HG02870 (cell line): ENCODE data around the gene CYB561D1.

Experiments used
- ATAC-seq: cut with Tn5 transposase; IDR thresholded peaks from one replicate; pipeline ENCODE4 v1.9.1; 2021; ENCODE audit warnings: mild to moderate bottlenecking, moderate library complexity; ENCODE audit not compliant: unreplicated experiment

The CYB561D1 gene

DNA sequence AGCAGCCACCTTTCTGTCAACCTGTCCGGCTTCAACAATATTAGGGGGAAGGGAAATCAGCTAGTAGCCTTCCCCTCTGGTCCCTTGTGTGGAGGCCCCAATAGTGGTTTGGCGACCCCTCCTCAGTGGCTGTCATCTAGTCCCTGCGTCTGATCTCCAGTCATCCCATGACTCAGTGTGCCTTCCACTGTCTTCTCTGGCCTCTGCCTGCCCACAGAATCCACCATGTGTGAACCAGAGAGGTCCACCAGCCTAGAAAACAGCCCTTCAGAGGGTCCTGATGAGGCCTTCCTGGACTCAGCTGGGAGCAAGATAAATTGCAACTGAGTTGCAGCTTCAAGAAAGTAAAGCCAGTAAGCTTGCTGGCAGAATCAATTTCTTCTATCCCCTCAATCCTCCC lies 14.0 kb upstream of the CYB561D1 start:
- no peak for ATAC-seq

DNA sequence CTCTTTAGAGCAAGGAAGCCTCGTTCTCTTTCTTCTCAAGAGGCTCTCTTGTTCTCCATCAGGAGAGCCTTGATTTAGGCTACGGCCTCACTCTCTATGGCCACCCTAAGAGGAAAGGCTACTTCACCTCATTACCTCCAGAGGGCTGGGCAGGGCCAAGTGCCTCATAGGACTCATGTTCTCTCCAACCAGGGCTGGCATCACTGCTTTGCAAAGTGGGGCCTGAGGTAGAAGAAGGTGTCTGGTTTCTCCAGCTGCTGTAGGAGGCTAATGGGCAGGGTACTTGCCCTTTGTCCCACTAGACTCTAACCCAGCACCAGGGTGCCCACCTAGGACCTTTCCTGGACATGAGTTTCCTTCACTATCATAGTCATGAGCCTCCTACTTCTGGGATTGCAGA lies 12.2 kb upstream of the CYB561D1 start:
- ATAC-seq: no peak

DNA sequence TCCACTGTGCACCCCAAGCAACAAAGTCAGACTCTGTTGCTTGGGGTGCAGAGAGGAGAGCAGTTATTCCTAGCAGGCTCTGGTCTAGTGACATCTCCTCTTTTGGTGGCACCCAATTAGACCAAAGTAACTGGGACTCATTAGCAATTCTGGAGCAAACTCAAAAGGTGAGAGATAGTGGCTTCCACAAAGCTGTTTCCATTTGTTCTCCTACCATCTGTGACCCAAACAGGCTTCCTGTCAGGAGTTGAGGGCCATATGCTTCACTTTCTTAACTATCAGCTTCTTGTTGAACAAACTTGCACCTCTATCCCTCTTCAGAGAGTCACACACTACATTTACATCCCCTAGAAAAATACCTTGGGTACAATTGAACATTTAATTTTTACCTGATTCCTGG lies 11.7 kb upstream of the CYB561D1 start:
- no peak for ATAC-seq

DNA sequence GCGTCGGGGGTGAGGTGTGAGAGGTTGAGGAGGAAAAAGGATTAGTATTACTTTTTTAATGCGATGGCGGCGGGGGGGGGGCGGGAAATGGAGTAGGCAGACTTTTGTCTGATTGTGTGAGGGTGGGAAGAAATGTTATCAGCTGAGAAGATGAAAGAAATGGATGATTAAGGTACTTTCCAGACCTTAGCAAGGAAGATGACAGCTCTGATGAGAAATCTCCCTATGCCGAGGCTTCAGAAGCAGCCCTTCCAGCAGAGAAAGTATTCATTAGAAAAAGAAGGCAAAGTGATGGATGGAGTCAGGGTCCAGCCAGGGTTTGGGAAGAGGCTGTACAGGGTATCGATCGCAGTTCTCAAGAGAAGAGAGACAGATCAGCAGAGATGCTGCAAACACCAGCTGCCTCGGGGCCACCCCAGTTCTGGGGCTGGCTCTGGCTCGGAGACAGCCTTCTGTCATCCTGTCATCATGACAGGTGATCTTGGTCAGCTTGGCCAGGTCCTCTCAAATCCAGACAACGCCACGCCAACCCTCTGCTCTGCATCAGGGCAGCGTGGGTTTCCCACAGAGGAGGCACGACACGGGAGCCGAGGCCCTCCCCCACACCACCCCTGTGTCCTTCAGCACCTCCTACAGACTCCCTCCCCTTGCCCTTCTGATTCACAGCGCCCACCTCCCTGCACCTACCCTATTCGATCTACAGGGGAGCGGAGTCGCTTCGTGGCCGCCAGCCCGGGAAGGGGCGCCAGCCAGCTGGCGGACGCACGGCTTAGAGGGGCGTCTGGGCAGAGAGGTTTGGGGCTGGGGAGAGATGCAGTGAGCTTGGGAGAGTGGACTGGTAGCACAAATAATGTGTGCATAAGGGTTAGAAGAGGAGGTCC lies 10.9 kb upstream of the CYB561D1 start:
- ATAC-seq: peak; percentile 9

DNA sequence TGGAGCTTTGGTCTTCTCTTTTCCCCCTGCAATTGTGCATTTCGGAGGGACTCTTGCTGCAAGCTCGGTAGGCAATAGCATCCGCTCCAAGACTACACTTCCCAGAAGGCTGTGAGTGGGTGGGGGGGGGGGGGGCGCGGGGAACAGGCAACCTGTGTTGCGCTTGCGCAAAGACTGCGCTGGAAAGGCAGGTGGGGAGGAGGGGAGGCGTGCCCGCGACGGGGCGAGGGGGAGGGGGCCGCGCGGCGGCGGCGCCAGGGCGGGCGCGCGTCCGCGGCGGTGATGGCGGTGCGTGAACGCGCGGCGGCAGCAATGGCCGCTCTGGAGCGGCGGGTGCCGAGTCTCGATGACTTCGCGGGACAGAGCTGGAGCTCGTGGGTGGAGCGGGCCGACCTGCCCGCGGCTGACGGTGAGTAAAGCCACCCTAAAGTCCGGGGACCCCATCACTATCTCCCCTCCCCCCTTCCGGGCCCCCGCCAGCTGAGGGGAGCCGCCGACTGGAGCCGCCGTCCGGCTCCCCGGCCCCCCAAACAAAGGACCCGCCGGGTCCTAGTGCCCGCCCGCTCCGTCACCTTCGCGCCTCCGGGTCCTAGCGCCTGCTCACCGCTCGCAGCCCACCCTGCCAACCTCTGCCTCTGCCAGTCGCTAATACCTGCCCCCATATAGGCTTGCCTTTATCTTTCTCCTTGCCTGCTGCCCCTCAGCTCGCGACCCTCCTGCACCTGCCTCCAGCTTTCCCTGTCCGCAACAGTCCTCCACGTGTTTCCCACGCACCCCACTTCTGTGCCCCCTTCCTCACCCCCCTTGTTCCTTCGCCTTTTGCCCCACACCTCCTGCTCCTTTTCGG lies 10.0 kb upstream of the CYB561D1 start, which contains the start of gene ATXN7L2:
Gene ATXN7L2 (plus strand): TSS at position 234 of the 847 bp plus-strand sequence. CDS start 49 bp downstream, at position 283.
- ATAC-seq: peak; percentile 74

DNA sequence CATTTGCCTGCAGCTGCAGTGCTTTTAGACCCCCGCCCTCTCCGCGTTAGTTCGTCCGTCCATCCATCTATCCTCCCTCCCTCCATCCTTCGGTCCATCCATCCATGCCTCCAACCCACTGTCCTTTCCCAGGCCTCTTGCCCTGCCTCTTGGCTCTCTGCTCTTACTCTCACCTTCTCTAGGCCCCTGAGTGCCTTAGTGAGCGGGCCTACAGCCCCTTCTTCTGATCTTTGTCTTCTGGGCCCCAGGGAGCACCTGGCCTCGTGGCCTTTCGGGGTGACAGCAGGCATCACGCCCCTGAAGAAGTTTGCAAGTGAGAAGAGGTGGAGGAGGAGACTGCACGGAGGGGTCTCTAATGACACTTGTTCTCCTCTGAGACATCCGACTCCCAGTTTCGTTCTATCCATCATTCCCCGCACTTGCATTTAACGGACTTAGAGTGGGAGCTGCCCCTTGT lies 9.3 kb upstream of the CYB561D1 start:
- no peak for ATAC-seq

DNA sequence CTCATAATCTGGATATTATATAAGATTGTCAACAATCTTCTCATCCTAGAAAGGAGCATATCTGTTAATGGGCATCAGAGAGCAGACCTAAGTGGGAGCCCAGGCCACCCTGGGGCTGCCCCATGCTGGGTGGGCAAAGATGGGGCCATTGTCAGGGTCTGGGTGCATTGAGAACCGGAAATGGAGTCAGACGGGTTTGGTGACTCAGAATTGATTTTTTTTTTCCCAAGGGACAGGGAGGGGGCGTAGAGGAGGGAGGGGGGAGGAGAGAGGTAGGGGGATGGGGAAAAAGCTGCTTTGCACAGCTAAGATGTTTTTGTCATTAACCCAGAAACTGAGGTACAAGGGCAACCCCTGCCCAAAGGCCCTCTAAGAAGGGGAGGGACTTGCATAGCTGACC lies 8.9 kb upstream of the CYB561D1 start:
- no peak for ATAC-seq

DNA sequence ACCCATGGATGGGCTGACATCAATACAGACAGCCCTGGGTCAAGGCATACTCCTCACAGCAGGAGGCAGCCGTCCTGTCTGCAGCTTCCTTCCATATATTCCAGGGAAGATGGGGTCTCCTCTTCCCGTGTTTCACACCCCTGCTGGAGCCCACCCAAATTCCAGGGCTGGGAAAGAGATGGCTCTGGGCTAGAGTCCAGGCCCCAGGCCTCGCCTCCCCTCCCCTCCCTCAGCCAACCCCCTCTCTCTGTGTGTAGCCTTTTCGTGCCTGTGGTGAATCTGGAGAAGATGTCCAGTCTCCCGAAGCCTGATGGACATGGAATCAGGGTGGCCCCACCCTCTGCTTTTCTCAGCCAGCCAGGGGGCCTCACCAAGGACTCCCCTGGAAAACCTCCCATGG lies 6.6 kb upstream of the CYB561D1 start:
- ATAC-seq: no peak

DNA sequence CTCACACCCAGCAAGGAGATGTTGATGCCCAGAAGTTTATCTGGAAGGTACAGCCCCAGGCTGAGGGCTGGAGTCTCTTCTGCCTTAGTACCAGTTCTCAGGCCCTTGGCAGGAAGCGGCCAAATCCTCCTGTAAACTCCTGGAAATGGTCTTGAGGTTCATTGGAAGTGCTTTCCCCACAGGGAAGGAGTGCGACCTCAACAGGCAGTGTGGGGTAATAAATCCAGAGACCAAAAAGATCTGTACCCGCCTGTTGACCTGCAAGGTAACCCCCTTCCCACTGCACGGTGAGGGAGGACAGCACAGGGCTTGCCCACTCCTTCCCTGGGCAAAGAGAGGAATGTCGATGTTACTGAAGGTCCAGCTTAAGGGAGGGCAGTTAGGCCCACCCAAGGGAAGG lies 5.7 kb upstream of the CYB561D1 start:
- ATAC-seq: no peak

DNA sequence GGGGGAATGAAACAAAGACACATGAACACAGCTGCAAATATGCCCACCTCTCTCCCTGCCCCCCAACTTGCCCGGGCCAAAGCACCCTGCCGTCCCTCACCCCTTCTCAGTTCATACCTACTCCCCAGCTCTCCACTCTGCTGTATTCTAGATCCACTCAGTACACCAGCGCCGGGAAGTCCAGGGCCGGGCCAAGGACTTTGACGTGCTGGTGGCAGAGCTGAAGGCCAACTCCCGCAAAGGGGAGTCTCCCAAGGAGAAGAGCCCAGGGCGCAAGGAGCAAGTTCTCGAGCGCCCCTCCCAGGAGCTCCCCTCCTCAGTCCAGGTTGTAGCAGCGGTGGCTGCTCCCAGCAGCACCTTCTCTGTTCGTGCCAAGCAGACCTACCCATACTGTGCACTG lies 5.2 kb upstream of the CYB561D1 start:
- no peak for ATAC-seq

DNA sequence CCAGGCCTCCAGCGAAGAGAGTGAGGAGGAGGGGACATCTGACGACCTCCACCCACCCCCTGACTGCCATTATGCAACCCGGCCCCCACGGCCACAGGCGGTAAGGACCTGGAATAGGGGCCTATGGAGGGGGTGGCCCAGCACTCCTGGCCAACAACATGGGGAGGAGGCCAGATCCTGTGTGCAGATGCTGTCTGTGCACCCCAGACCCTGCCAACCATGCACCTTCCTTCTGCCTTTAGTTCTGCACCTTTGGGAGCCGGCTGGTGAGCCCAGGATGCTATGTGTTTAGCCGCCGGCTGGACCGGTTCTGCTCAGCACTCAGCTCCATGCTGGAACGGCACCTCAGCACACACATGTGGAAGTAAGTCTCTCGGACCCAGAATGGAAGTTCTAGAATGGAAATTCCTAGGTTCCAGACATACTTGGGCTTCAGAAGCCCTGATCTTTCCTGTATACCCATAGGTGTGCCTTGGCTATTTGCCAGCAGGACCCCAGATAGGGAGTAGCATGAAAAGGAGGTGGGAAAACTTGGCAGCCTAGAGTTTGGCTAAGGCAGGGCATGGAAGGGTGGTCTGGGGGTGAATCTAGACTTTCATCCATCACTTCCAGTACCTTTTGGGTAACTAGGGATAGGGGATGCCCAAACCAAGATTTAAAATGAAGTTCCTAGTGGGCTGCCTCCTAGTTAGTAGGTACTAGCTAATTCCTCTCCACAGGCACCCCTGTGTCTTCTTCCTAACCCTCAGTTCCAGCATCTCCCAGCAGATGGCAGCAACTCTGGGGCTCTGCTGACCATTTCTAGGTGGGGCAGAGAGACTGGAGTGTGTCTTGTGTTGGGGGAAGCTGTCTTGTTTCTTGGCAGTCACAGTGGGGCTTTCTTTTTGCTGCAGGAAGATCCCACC lies 3.6 kb upstream of the CYB561D1 start:
- no peak for ATAC-seq

DNA sequence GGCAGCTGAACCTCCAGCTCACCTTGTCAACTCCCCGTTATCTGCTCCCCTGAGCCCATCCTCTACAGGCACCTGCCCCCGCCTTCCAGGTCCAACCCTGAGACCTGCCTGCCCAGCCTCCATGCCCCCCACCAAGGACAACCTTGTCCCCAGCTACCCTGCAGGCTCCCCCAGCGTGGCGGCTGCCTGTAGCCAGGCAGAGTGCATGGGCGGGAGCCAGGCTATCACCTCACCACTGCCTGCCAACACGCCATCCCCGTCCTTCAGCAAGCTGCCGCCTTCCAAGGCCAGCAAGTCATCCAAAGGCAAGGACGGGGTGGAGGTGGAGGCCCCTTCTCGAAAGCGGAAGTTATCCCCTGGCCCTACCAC lies 3.0 kb upstream of the CYB561D1 start:
- ATAC-seq: no peak

DNA sequence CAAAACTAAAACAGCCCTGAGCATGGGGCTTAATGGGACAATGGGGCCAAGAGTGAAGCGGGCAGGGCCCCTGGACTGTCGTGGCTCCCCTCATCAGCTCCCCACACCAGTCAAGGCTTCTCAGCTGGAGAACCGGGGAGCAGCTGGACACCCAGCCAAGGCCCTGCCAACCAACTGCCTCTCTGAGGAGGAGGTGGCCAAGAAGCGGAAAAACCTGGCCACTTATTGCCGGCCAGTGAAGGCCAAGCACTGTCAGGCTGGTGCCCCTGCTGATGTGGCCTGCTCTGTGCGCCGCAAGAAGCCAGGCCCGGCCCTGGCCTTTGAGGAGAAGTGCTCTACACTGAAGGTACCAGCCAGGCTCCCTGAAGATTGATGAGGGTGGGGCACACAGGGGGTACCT lies 2.5 kb upstream of the CYB561D1 start:
- ATAC-seq: no peak

DNA sequence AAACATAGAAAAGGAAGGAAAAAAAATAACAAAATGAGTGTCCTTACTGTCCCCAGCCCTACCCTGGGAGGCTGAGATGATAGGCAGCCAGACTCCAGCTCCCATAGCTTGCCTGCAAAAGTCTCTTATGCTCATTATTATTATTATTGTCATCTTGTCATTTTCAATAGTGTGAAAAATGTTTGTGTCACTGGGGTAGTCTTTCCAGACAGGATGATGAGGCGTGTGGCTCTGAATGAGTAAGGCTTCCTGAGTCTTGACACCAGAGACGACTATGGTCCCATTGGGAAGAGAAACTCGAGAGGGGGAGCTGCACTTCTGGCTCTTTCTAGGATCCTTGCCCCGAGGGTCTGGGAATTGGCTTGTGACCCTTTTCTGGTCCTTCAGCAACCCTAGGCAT lies 1.1 kb upstream of the CYB561D1 start:
- no peak for ATAC-seq

DNA sequence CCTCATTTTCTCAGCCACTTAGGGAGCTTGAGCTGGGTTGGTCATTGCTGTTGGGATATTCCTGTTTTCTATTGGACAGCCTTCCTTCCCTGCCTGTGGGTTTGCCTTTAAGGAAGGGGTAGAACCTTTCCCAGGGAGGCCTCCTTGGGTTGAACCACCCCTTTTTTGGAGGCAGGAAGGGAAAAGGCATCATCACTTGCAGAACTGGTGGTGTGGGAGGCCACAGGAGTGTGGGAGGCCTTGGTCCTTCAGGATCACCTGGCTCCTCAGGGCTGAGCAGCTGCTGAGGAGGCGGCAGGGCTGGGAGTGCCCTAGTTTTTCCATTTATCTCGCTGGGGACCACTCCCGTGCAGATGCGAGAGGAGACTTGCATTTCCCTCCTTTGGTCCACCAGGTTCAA lies 667 bp upstream of the CYB561D1 start:
- no peak for ATAC-seq

DNA sequence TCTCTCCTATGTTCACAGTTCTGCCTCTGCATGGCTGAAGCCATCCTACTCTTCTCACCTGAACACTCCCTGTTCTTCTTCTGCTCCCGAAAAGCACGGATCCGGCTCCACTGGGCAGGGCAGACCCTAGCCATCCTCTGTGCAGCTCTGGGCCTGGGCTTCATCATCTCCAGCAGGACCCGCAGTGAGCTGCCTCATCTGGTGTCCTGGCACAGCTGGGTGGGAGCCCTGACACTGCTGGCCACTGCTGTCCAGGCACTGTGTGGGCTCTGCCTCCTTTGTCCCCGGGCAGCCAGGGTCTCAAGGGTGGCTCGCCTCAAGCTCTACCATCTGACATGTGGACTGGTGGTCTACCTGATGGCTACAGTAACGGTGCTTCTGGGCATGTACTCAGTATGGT lies 1.8 kb downstream of the CYB561D1 start:
- ATAC-seq: no peak

DNA sequence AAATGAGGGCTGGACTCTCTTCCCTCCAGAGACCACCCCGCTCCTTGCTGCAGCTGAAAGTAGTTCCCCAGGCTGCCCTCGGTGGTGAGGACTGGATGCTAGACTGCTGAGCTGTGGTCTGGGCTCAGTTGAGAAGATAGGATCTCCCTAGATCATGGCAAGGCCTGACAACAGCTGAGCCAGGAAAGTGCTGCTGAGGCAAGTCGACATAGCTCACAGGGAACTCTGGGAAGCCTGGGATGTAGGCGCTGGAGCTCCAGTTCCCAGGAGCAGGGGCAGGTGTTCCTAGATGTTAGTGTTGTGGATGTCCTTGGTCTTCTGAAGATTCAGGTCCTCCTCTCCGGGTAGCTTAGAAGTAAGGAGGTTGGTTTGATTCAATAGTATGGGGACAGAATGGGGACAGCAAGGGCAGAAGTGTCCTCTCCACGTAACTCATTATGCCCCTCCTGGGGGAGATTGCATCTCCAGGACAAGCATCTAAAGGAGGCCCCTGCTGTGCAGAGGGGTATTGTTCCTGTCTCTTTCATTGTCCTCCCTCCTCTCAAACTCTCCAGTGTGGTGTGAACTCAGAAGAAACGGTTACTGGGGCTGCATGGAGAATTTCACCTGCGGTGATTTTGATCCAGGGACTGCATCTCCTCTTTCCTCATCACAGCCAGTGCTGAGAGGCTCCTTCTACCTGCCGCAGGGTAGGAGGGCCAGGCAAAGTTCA lies 3.7 kb downstream of the CYB561D1 start:
- no peak for ATAC-seq

DNA sequence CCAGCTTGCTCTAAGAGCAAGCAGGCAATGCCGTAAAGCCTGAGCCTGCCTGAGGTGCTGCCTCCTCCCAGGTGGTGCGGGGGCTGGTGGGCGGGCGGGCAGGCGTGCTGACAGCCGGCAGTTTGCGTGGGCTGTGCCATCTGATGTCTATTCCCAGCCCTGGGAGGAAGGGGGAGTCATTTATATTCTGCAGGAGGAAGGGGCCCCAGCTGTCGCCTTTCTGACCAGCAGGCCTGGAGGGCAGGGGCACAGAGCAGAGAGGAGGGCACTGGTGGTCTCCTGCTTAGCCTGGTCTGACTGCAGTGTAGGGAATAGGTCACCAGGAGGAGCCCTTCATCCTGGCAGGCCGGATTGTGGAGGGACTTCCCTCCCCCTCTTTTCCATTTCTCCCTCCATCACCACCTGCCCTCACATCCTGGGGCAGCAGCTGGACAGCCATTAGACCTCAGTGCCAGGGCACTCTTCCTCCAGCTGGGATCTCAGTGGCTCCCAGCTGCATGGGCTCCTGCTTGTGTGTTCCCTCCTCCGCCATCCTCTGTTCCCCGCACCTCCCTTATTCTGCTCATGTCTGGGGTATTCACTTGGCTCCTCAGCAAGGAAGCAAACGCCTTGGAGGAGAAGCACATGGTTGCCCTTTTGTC lies 4.4 kb downstream of the CYB561D1 start:
- no peak for ATAC-seq

DNA sequence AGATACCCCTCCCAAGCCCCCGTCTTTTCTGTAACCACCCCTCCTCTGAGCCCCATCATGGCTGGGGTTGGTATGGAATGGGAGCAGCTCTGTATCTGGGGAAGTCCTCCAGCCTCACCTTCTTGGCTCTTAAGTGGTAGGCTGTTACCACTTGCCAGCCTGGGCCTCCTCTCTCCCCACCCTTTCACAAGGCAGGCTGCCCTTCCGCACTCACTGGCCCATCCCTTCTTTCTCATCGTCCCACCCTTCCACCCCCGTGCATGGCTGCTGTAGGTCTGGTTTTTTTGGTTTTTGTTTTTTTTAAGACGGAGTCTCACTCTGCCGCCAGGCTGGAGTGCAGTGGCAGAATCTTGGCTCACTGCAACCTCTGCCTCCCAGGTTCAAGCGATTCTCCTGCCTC lies 5.2 kb downstream of the CYB561D1 start:
- no peak for ATAC-seq
